OCI-LY1 (cell line): Measurements from ENCODE around the gene PLPP6.

ENCODE experiments used
- H2AFZ ChIP-seq: fragments of 200-600 bp; sonication (generic), shearing (Covaris generic); 2 replicates; pipeline ENCODE4 v1.6.0; 2014; ENCODE audit warnings: antibody characterized with exemption, mild to moderate bottlenecking, low read length
- H3F3A ChIP-seq: fragments of 200-600 bp; sonication (generic), shearing (Covaris generic); 2 replicates; pipeline ENCODE4 v1.6.0; 2014; ENCODE audit warnings: mild to moderate bottlenecking, antibody characterized with exemption, low read length, moderate library complexity; ENCODE audit not compliant: insufficient read depth
- H3K27ac ChIP-seq: fragments of 200-600 bp; sonication (generic); 2 replicates; pipeline ENCODE4 v1.5.1; 2014; ENCODE audit warnings: low read length, mixed run types, mild to moderate bottlenecking, low read depth; ENCODE audit not compliant: poor library complexity, severe bottlenecking
- H3K27me3 ChIP-seq: fragments of 200-600 bp; sonication (generic); 2 replicates; pipeline ENCODE4 v1.6.0; 2014; ENCODE audit warnings: antibody characterized with exemption, mild to moderate bottlenecking, low read length, moderate library complexity; ENCODE audit not compliant: insufficient read depth
- H3K36me3 ChIP-seq: fragments of 200-600 bp; sonication (generic); 2 replicates; pipeline ENCODE4 v1.6.1; 2014; ENCODE audit warnings: mild to moderate bottlenecking, antibody characterized with exemption, low read length, moderate library complexity, mixed read lengths; ENCODE audit not compliant: insufficient read depth
- H3K4me1 ChIP-seq: fragments of 200-600 bp; sonication (generic); 2 replicates; pipeline ENCODE4 v1.5.1; 2014; ENCODE audit warnings: mild to moderate bottlenecking, low read length, moderate library complexity; ENCODE audit not compliant: insufficient read depth, severe bottlenecking
- H3K4me2 ChIP-seq: fragments of 200-600 bp; sonication (generic), shearing (Covaris generic); 2 replicates; pipeline ENCODE4 v1.6.1; 2014; ENCODE audit warnings: low read length
- H3K4me3 ChIP-seq: fragments of 200-600 bp; sonication (generic); 2 replicates; pipeline ENCODE4 v1.5.1; 2014; ENCODE audit warnings: low read length, low read depth, mild to moderate bottlenecking, mixed read lengths; ENCODE audit not compliant: poor library complexity, severe bottlenecking
- H3K79me2 ChIP-seq: fragments of 200-600 bp; shearing (Covaris generic); 2 replicates; pipeline ENCODE4 v1.6.1; 2016; ENCODE audit warnings: mixed run types, low read length, mixed read lengths; ENCODE audit not compliant: insufficient read depth
- H3K9ac ChIP-seq: fragments of 200-600 bp; sonication (generic), shearing (Covaris generic); 2 replicates; pipeline ENCODE4 v1.6.1; 2014; ENCODE audit warnings: mild to moderate bottlenecking, low read length, mixed read lengths
- H3K9me2 ChIP-seq: fragments of 200-600 bp; sonication (generic), shearing (Covaris generic); 2 replicates; pipeline ENCODE4 v1.6.1; 2014; ENCODE audit warnings: low read depth, mild to moderate bottlenecking, low read length, mixed read lengths
- H3K9me3 ChIP-seq: fragments of 200-600 bp; shearing (Covaris generic); 2 replicates; pipeline ENCODE4 v1.6.1; 2014; ENCODE audit warnings: low read length, mixed read lengths
- H4K20me1 ChIP-seq: fragments of 200-600 bp; sonication (generic), shearing (Covaris generic); 2 replicates; pipeline ENCODE4 v1.6.0; 2016; ENCODE audit warnings: mild to moderate bottlenecking, low read length; ENCODE audit not compliant: insufficient read depth
- CTCF ChIP-seq: fragments of 200-600 bp; sonication (generic), shearing (Covaris generic); IDR thresholded peaks from 2 replicates; pipeline ENCODE4 v1.5.1; 2017; ENCODE audit warnings: mild to moderate bottlenecking, antibody characterized with exemption, low read length, moderate library complexity, mixed read lengths
- EZH2 ChIP-seq: fragments of 200-600 bp; sonication (generic), shearing (Covaris generic); IDR thresholded peaks from 2 replicates; pipeline ENCODE4 v1.8.0; 2017; ENCODE audit warnings: borderline replicate concordance, mixed run types, mild to moderate bottlenecking, antibody characterized with exemption, low read length, moderate library complexity, mixed read lengths

The PLPP6 gene

GRCh38 chr9:4630836-4631235 is 31.3 kb upstream of the PLPP6 start:
- Histone ChIP-seq H3F3A (no peaks in the 10 kb centered on the region), H3K79me2 (no peaks in the 10 kb centered on the region), H3K27me3 (no peaks in the 10 kb centered on the region)

GRCh38 chr9:4638968-4639367 is 23.1 kb upstream of the PLPP6 start:
- Histone ChIP-seq H2AFZ (no peak overlapping the region), H3K4me1 (no peaks in the 10 kb centered on the region), H3K9ac (no peak overlapping the region), H4K20me1 (no peaks in the 10 kb centered on the region), H3K4me2 (no peak overlapping the region), H3K27ac (no peak overlapping the region), H3K9me2 (no peaks in the 10 kb centered on the region), H3K27me3 (no peaks in the 10 kb centered on the region), H3K36me3 (no peaks in the 10 kb centered on the region), H3K9me3 (no peaks in the 10 kb centered on the region), H3K4me3 (no peak overlapping the region), H3F3A (no peaks in the 10 kb centered on the region), H3K79me2 (no peaks in the 10 kb centered on the region)
- TF ChIP-seq EZH2 (no peak), CTCF (no peak)

More at GRCh38 chr9:4630836-4631235, 31.3 kb upstream of the PLPP6 start:
- Histone ChIP-seq H3K4me1 (no peaks in the 10 kb centered on the region), H3K9me2 (no peaks in the 10 kb centered on the region), H3K36me3 (no peaks in the 10 kb centered on the region), H3K9ac (no peak overlapping the region), H3K4me3 (no peak overlapping the region), H4K20me1 (no peaks in the 10 kb centered on the region), H2AFZ (no peak overlapping the region), H3K9me3 (no peaks in the 10 kb centered on the region), H3K27ac (no peak overlapping the region), H3K4me2 (no peak overlapping the region)
- TF ChIP-seq CTCF, result no peak
- no peak for TF ChIP-seq EZH2

- Histone ChIP-seq H2AFZ (no peak overlapping the region), H3K79me2 (no peaks in the 10 kb centered on the region), H4K20me1 (no peaks in the 10 kb centered on the region), H3K4me1 (no peaks in the 10 kb centered on the region), H3K4me3 (no peak overlapping the region), H3K27me3 (no peaks in the 10 kb centered on the region), H3K9me3 (no peaks in the 10 kb centered on the region), H3F3A (no peaks in the 10 kb centered on the region), H3K36me3 (no peaks in the 10 kb centered on the region), H3K9me2 (no peaks in the 10 kb centered on the region), H3K9ac (no peak overlapping the region), H3K4me2 (no peak overlapping the region), H3K27ac (no peak overlapping the region)
- no peak for TF ChIP-seq EZH2
- no peak for TF ChIP-seq CTCF
Observed at GRCh38 chr9:4639420-4639819, 22.7 kb upstream of the PLPP6 start.
